NCI-H446 (cell line): Measurements from ENCODE around the gene CUL7.
A peak's percentile ranks its signal among the peaks of the same experiment; 100 is the strongest.
"Not testable (repeated sequence)": the region's sequence is repeated elsewhere in the genome, so short reads cannot be mapped to it uniquely, and the experiment has no call there.

ENCODE experiments used
- DNase-seq, 2 experiments: peaks; one replicate each; lab custom pipeline; 2025; lab: John Stamatoyannopoulos, UW

Gene CUL7

DNA sequence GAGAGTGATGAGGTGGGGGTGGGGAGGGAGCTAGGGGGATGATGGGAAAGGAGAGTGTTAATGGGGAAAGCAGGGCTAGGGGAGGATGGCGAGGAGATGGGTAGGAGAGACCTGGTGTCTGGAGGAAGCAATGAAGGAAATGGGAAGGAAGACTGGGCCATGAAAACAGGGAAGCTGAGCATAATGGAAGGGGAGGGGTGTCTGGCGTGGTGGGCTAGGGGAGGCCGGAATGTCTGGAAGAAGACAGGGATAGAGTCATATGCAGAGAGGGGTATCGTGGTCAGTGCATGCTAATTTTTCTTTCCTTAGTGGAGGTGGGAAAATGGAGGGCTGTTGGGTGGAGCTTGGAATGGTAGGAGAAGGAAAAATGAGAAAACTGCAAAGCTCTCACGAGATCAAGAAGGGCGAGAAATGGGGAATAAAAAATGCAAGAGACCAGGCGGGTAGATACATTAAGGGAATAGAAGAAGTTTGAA, 39.2 kb downstream of the CUL7 start:
- DNase-seq = no peak

DNA sequence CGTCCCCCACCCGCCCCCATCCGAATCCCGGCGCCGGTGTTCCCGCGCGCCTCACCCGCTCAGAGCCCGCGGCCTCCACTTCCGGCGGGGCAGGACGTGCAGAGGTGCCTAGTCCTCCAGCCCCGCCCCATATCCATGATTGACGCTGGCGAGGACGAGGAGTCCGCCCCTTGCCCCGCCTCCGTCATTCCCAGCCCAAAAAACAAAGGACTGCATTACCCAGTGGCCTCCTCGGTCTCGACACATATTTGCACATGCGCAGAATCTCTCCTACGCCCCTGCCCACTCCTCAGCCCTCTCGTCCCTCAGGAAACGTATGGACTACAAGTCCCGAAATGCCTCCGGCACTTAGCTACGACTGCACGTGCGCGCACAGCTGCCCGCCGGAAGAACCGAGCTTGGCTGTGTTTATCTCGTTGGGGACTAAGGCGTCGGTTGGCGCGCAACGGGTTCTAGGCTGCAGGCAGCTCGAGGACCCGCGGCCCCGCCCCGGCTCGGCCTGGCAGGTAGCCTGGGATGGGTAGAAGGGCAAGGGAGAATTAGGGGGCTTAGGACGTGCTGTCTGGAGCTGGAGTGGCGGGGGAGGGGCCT, 39.7 kb downstream of the CUL7 start, which contains the start of the genes KLHDC3 and MEA1:
Gene KLHDC3, plus strand, starts transcription at position 407 of the 591 bp plus-strand sequence. CDS start 2,944 bp downstream, outside the sequence.
Gene MEA1, minus strand, starts transcription at position 104 of the 591 bp plus-strand sequence. CDS start 133 bp downstream, outside the sequence.
- DNase-seq = peak; percentile 99

DNA sequence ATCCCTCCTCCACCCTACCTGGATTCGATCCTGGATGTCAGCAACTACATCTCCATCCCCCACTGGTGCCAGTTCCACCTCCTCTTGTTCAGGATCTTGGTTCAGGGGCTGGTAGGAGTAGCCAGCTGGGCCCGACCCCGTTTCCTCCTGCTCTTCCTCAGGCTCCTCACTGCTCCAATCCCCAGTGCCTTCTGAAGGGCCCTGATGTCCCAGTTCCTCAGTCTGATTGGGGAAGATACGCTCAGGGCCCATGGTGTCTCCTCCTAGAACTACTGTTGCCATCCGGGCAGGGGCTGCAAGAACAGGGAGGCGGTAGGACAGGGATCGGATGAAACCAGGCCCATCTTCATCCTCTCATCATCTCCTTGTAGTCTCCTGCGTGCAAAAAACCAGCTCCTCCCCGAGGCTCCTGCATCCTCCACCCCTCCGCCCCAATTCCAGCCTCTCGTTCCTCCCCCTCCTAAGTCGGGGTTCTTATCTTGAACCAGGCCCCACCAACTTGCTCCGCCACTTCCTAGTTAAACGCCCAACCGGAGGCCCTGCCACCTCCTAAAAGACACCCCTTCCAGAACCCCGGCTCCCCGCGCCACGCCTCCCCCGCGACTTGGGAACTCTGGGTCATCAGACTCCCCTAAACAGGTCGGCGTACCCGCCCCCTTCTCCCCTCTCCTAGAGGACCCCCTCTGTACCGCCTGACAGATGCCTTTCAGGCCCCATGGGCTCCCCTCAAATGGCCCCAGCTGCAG, 40.4 kb downstream of the CUL7 start:
- peak in 1 of 2 experiments; percentile 53 for DNase-seq

DNA sequence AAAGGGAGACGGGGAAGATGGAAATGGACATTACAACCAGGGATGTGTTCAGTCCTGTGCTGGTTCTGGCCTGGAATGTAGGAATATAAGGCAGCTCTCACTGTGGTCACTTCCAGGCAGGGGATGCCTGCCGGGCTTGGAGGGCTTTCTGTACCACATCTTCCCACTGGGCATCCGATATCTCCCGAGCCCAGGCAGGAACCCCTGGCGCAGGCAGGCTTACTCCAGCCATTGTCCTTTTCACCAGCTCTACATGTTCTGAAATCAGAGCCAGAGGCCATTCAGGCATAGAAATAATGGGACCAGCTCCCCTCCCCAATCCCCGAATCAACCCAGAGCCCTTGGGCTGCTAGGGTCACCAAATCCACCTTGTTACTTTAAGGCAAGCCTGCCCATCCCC, 41.3 kb downstream of the CUL7 start:
- no peak for DNase-seq

DNA sequence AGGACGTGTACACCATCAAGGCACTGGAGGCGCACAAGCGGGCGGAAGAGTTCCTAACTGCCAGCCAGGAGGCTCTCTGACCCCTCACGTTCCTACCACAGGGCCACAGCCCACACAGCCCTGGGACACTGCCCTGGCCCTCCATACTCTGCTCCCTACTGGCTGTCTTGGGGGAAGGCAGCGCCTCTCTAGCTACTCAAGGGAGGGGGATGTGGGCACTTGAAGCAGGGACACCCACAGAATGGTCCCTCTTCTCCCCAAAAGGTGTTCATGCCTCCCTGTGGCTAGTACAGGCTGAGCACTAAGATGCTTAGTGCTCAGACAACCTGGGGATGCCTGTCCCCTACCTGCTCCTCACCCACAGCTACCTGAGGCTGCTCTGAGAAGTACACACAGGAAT, 42.4 kb downstream of the CUL7 start:
- DNase-seq = no peak

DNA sequence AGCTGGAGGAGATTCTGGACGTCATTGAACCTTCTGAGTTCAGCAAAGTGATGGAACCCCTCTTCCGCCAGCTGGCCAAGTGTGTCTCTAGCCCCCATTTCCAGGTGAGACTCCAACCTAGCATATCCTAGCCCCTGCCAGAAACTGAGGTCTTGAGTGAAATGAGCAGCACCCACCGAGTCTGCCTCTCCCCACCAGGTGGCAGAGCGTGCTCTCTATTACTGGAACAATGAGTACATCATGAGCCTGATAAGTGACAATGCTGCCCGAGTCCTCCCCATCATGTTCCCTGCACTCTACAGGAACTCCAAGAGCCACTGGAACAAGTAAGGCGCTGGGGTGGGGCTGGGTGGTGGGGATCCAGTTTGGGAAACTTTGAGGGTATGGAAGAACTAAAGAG, 44.5 kb downstream of the CUL7 start:
- peak in 1 of 2 experiments; percentile 6 for DNase-seq

DNA sequence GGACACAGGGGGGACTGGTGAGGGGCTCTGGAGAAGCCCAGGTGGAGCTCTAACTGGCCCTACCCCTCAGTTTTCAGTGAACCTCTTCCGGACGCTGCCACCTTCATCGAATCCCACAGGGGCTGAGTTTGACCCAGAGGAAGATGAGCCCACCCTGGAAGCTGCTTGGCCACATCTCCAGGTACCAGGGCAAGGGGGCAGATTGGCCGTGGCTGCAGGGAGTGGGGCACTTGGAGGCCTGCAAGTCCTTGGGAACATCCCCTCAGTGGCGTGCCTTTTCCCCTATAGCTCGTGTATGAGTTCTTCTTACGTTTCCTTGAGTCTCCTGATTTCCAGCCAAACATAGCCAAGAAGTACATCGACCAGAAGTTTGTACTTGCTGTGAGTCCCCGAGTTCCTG, 46.5 kb downstream of the CUL7 start:
- DNase-seq = no peak

DNA sequence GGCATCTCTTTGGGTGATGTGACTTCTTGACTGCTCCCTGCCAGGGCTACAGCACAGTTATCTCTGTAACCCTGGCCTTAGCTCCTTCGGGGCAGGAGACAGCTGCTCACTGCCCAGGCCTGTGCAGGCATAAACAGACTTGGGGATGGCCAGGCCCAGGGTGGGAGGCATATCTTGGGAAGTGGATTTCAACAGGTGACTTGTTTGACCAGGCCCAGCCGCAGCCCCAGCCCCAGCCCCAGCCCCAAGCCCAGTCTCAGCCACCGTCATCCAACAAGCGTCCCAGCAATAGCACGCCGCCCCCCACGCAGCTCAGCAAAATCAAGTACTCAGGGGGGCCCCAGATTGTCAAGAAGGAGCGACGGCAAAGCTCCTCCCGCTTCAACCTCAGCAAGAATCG, 47.4 kb downstream of the CUL7 start:
- DNase-seq = no peak

DNA sequence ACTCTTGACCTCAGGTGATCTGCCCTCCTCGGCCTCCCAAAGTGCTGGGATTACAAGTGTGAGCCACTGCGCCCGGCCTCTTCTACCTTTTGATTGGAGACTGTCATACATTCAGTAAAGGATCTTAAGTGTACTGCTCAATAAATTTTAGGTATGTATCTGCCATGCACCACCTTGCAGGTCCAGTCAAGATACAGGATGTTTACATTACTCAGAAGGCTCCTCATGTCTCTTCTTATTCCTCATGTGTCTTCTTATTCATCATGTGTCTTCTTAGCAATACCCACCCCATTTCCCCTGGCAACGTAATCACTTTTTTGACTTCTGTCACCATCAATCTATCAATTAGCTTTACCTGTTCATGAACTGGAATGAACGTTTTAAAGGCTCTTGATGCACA, 47.8 kb downstream of the CUL7 start:
- DNase-seq = no peak

DNA sequence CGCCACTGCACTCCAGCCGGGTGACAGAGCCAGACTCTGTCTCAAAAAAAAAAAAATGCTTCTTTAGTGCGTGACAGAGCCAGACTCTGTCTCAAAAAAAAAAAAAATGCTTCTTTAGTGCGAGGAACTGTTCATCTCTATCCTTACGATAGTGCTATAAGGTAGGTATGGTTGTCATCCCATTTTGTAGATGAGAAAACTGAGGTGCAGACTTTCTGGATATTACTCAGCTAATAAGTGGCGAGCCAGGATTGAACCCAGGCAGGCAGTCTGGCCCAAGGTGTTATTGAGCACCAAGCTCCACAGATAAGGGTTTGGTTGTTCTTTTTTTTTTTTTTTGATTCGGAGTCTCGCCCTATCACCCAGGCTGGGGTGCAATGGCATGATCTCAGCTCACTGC, 51.8 kb downstream of the CUL7 start:
- DNase-seq = no peak

DNA sequence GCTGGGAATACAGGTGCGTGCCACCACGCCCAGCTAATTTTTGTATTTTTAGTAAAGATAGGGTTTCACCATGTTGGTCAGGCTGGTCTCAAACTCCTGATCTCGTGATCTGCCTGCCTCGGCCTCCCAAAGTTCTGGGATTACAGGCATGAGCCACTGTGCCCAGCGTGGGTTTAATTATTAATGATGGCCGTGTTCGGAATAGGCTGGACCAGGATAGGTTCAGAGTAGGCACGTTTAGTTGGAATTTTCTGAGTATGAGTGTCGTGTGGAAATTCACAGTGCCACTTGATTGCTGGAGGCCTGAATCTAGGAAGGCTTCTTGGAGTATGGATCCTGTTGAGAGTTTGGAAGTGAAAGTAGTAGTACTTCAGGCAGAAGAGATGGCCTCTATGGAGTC, 55.4 kb downstream of the CUL7 start:
- not testable (repeated sequence) for DNase-seq

DNA sequence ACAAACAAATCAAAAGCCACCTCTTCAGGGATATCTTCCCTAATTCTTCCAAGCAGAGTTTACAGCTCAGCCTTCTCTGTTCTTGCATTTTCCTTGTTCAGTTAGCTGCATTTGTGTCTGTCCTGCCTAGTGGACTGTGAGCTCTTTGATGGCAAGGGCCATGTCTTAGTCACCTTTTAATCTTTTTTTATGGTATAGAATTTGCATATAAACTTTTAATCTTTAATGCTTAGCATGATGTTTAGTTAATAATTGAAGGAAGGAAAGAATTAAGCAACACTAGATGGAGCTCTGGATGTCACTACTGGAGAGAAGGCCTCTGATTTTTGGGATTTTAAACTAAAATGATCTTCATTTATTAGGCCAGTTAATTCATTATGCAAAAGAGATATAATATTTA, 57.1 kb downstream of the CUL7 start:
- no peak for DNase-seq

DNA sequence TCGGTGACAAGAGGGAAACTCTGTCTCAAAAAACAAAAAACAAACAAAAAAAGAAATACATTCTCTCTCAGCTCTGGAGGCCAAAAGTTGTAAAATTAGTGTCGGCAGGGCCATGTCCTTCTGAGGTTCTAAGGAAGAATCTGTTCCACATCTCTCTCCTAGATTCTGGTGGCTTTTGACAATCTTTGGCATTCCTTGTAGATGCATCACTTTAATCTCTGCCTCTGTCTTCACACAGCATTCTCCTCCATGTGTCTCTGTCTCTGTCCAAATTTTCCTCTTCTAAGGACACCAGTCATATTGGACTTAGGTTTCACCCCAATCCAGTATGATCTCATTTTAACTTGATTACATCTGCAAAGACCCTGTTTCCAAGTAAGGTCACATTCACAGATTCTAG, 60.2 kb downstream of the CUL7 start:
- no peak for DNase-seq

DNA sequence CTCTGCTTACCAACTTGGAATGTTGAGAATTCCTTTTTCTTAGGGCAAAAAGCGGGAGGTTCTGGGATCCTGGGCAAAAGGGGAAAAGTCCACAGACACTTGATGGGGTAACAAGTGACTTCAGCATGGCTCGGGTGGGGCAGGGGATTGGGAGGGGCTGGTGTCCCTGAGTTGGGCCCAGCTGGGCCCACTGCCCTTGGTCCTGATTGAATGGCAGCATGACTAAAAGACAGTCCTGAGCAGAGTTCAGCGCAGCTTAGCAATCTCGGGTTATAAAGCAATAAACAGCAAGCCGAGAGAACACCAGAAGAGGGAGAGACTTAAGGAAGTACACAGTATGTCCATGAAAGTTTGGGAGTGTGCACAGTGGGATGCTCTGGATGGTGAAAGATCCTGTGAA, 63.7 kb downstream of the CUL7 start:
- no peak for DNase-seq

DNA sequence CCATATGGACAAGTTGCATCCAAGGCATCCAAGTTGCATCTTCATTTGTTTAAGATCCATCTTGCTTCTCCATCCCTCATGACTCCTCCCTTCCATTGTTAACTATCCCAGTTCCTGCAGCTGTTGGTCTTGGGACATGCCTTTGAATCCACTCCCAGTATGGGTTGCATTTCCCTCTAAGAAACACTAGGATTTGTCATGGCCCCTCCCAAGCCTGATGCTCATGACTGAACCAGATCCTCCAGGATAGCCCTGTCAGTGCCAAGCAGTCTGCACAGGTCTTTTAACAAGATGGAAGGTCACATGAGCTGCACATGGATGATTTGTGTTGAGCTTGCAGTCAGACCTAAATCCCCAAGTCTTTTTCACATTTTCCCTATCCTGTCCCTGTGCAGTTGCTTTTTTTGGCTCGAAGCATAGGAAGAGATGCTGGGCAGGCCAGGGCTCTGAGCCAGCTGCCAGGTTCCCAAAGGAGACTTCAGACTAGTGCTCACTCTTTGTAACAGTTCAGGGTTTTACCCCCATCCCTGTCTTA, 65.1 kb downstream of the CUL7 start:
- peak in 1 of 2 experiments; percentile 21 for DNase-seq
